PC-3 (cell line): ENCODE data around the gene CTNNBIP1.

ENCODE experiments used
- CTCF ChIP-seq: fragments of 300-600 bp; sonication (generic); conservative IDR thresholded peaks from 2 replicates; pipeline ENCODE4 v1.5.1; 2017; ENCODE audit warnings: antibody characterized with exemption, low read depth, mild to moderate bottlenecking, low read length
- EZH2 ChIP-seq: fragments of 300-600 bp; sonication (generic); IDR thresholded peaks from one replicate; pipeline ENCODE4 v1.6.1; 2017; ENCODE audit warnings: antibody characterized with exemption, mild to moderate bottlenecking, low read length; ENCODE audit not compliant: unreplicated experiment

DNA sequence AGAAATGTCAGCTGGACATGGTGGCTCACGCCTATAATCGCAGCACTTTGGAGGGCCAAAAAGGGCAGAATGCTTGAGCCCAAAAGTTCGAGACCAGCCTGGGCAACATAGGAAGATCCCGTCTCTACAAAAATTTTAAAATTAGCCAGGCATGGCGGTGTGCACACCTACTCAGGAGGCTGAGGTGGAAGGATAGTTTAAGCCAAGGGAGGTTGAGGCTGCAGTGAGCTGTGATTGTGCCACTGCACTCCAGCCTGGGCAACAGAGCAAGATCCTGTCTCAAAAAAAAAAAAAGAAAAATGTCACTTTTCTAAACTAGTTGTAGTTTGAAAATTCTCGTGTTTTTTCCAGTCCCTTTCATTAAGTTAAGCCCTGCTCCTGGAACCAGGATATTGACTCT, 95.5 kb downstream of the CTNNBIP1 start:
- TF ChIP-seq CTCF: no peak
- no peak for TF ChIP-seq EZH2
